Kidney (tissue), 14 donors: Measurements from ENCODE around the gene CCNJL. TPM values are rescaled to one million over a fixed set of nuclear protein-coding genes. Genes with fewer than 3 reads are reported as not detected.

Experiments used
- DNase-seq, 5 donors: peaks; one replicate each; pipeline ENCODE4 v3.0.0-alpha.2; 2013 to 2020
- FAIRE-seq: peaks from 2 replicates; lab custom pipeline; 2012; peaks lifted over from hg19 to GRCh38; lab: Jason Lieb, UNC
- H3K27ac ChIP-seq, 2 donors: one replicate each; pipeline ENCODE4 v1.7.0; 2013; ENCODE audit warnings: low read depth in 2 of 2, low read length in 2 of 2, inconsistent platforms in 1 of 2
- H3K27me3 ChIP-seq: one replicate; pipeline ENCODE4 v1.7.1; 2013; ENCODE audit warnings: low read length, inconsistent platforms; ENCODE audit not compliant: control insufficient read depth, insufficient read depth
- H3K36me3 ChIP-seq, 3 donors: one replicate each; pipeline versions ENCODE4 v1.7.0 to v1.7.1; 2013; ENCODE audit warnings: low read length in 3 of 3, control low read depth in 1 of 3, inconsistent platforms in 1 of 3; ENCODE audit not compliant: insufficient read depth in 3 of 3, control insufficient read depth in 2 of 3
- H3K4me1 ChIP-seq, 3 donors: one replicate each; pipeline versions ENCODE4 v1.7.0 to v1.7.1; 2013; ENCODE audit warnings: low read length in 3 of 3, inconsistent platforms in 1 of 3, low read depth in 1 of 3; ENCODE audit not compliant: control insufficient read depth in 2 of 3, insufficient read depth in 2 of 3
- H3K4me3 ChIP-seq, 3 donors: one replicate each; pipeline versions ENCODE4 v1.7.0 to v1.8.1; 2013; ENCODE audit warnings: low read length in 3 of 3, control low read depth in 1 of 3, inconsistent platforms in 1 of 3
- H3K9ac ChIP-seq, 3 donors: one replicate each; pipeline versions ENCODE4 v1.7.0 to v1.7.1; 2013; ENCODE audit warnings: low read length in 3 of 3, control low read depth in 1 of 3, inconsistent platforms in 1 of 3
- H3K9me3 ChIP-seq, 3 donors: one replicate each; pipeline versions ENCODE4 v1.7.0 to v1.7.1; 2013; ENCODE audit warnings: low read length in 3 of 3, control low read depth in 1 of 3, inconsistent platforms in 1 of 3; ENCODE audit not compliant: control insufficient read depth in 2 of 3, insufficient read depth in 1 of 3
- CTCF ChIP-seq: IDR thresholded peaks from 3 replicates; pipeline ENCODE4 v1.5.1; 2012; ENCODE audit warnings: mild to moderate bottlenecking, moderate library complexity, borderline replicate concordance; ENCODE audit not compliant: insufficient read depth; ENCODE audit errors: extremely low read depth
- intact Hi-C: fragments of 100-400 bp; cut with DNase I; formaldehyde crosslinking; loops from one replicate; pipeline ENCODE4 v1.11.1; 2022
- polyA plus RNA-seq: library from polyadenylated mRNA; stranded (reverse); fragments of 350-450 nt; fragmentation: Illumina TruSeq; extraction: RNeasy Lipid Tissue Mini Kit (QIAGEN cat#74804); gene quantifications from one replicate; pipeline ENCODE4 v1.2.3, GENCODE V29; 2014; ENCODE audit warnings: low read depth, low replicate concordance; ENCODE audit not compliant: insufficient read depth
- total RNA-seq: library from RNA; stranded (reverse); fragmentation: NEBNext Ultra II Directional; extraction: Animal tissue kit (Norgen Biotek cat#: 25700); gene quantifications from one replicate; pipeline ENCODE4 v1.2.1, GENCODE V29; 2021
- donor health status: control.
- donor health status: control.
- donor health status: control.
- donor health status: control.
- donor health status: control.
- donor health status: DM: yes; HTN: yes; CAD: no.
- donor health status: Normal renal cell carcinoma (clear cell type).

CCNJL gene
- total and polyA plus RNA-seq, 2 donors from 2014 or later, result 1.6 to 3.8 TPM

GRCh38 chr5:160303690-160304089, 8.7 kb downstream of the CCNJL start:
- TF ChIP-seq CTCF, result no peak
- no peaks in the 10 kb centered on the region for H3K27me3 ChIP-seq
- FAIRE-seq (no peak), DNase-seq (no peak)
- H3K4me3 ChIP-seq, result no peak overlapping the region
- no peaks in the 10 kb centered on the region for H3K36me3 ChIP-seq
- H3K27ac ChIP-seq, result no peak overlapping the region
- H3K4me1 ChIP-seq, result no peaks in the 10 kb centered on the region
- no peaks in the 10 kb centered on the region for H3K9me3 ChIP-seq
- intact Hi-C loops, result no loop called here
- no peak overlapping the region for H3K9ac ChIP-seq

- no peak for FAIRE-seq
Observed at GRCh38 chr5:160298189-160298588, 14.2 kb downstream of the CCNJL start.

GRCh38 chr5:160297776-160298175, 14.6 kb downstream of the CCNJL start:
- Histone ChIP-seq H3K9ac (no peak overlapping the region), H3K36me3 (no peaks in the 10 kb centered on the region), H3K27me3 (no peaks in the 10 kb centered on the region), H3K27ac (no peak overlapping the region), H3K4me3 (no peak overlapping the region), H3K9me3 (no peaks in the 10 kb centered on the region), H3K4me1 (peaks cover 0 to 3% (median 0%) of the 10 kb centered on the region in 3 donors)
- intact Hi-C loops, result no loop called here
- TF ChIP-seq CTCF, result no peak
- FAIRE-seq, result no peak
- no peak for DNase-seq

More at GRCh38 chr5:160298189-160298588, 14.2 kb downstream of the CCNJL start:
- Histone ChIP-seq H3K36me3 (no peaks in the 10 kb centered on the region), H3K9me3 (no peaks in the 10 kb centered on the region), H3K9ac (no peak overlapping the region), H3K4me1 (peaks cover 0 to 3% (median 0%) of the 10 kb centered on the region in 3 donors), H3K27me3 (no peaks in the 10 kb centered on the region), H3K4me3 (no peak overlapping the region), H3K27ac (no peak overlapping the region)
- intact Hi-C loops, result no loop called here
- DNase-seq, result no peak
- TF ChIP-seq CTCF, result no peak

GRCh38 chr5:160297004-160297403, 15.4 kb downstream of the CCNJL start:
- no peak overlapping the region for H3K9ac ChIP-seq
- H3K4me3 ChIP-seq, result no peak overlapping the region
- H3K36me3 ChIP-seq, result no peaks in the 10 kb centered on the region
- DNase-seq (no peak), FAIRE-seq (no peak)
- intact Hi-C loops, result no loop called here
- H3K4me1 ChIP-seq, result peaks cover 0 to 3% (median 0%) of the 10 kb centered on the region in 3 donors
- H3K27me3 ChIP-seq, result no peaks in the 10 kb centered on the region
- H3K9me3 ChIP-seq, result no peaks in the 10 kb centered on the region
- TF ChIP-seq CTCF, result no peak
- H3K27ac ChIP-seq, result no peak overlapping the region
